Fibroblast of lung (primary cell): ENCODE measurements around the gene RASEF. TPM values are rescaled to one million over a fixed set of nuclear protein-coding genes. Genes with fewer than 3 reads are reported as not detected.

ENCODE experiments used
- DNase-seq, 2 donors: peaks; one replicate each; pipeline versions ENCODE4 v3.0.0 to v3.0.0-alpha.2; 2010; ENCODE audit warnings: low read depth in 2 of 2
- H2AFZ ChIP-seq: 2 replicates; pipeline ENCODE4 v1.5.1; 2012; ENCODE audit warnings: low read length, control low read depth, inconsistent platforms
- H3K27ac ChIP-seq: 2 replicates; pipeline ENCODE4 v1.5.1; 2011; ENCODE audit warnings: low read length, control low read depth; ENCODE audit not compliant: insufficient read depth
- H3K27me3 ChIP-seq: 2 replicates; pipeline ENCODE4 v1.5.1; 2011; ENCODE audit warnings: mild to moderate bottlenecking, low read length; ENCODE audit not compliant: control insufficient read depth, insufficient read depth
- H3K36me3 ChIP-seq: 2 replicates; pipeline ENCODE4 v1.5.1; 2011; ENCODE audit warnings: low read length; ENCODE audit not compliant: control insufficient read depth, insufficient read depth
- H3K4me1 ChIP-seq: 2 replicates; pipeline ENCODE4 v1.5.1; 2011; ENCODE audit warnings: low read length; ENCODE audit not compliant: control insufficient read depth, insufficient read depth; ENCODE audit errors: extremely low read depth
- H3K4me2 ChIP-seq: 2 replicates; pipeline ENCODE4 v1.5.1; 2011; ENCODE audit warnings: low read length, control low read depth; ENCODE audit not compliant: insufficient read depth; ENCODE audit errors: extremely low read depth
- H3K4me3 ChIP-seq, 4 experiments: fragments of 200-600 bp in 1 of 4; sonication (generic) in 1 of 4; replicated peaks in 1 of 4; 2 replicates each; pipeline ENCODE4 v1.5.1; 2011 to 2016; ENCODE audit warnings: low read length in 4 of 4, low read depth in 3 of 4, mild to moderate bottlenecking in 3 of 4, control low read depth in 2 of 4, inconsistent platforms in 1 of 4, mixed read lengths in 1 of 4; ENCODE audit not compliant: insufficient read depth in 1 of 4; ENCODE audit errors: control extremely low read depth in 1 of 4
- H3K79me2 ChIP-seq: 2 replicates; pipeline ENCODE4 v1.5.1; 2012; ENCODE audit warnings: mild to moderate bottlenecking, low read length, inconsistent platforms; ENCODE audit not compliant: control insufficient read depth, insufficient read depth
- H3K9ac ChIP-seq: 2 replicates; pipeline ENCODE4 v1.5.1; 2011; ENCODE audit warnings: mild to moderate bottlenecking, low read length, control low read depth; ENCODE audit not compliant: insufficient read depth
- H3K9me3 ChIP-seq: 2 replicates; pipeline ENCODE4 v1.5.1; 2012; ENCODE audit warnings: low read depth, low read length; ENCODE audit not compliant: control insufficient read depth, insufficient read depth
- H4K20me1 ChIP-seq: 2 replicates; pipeline ENCODE4 v1.5.1; 2011; ENCODE audit warnings: low read length; ENCODE audit not compliant: control insufficient read depth, insufficient read depth; ENCODE audit errors: extremely low read depth
- CTCF ChIP-seq, 2 donors: IDR thresholded peaks in 1 of 2; conservative IDR thresholded peaks in 1 of 2; 1 replicate in 1 of 2; 2 replicates in 1 of 2; pipeline ENCODE4 v1.5.1; 2011 to 2012; ENCODE audit warnings: low read length in 2 of 2, control low read depth in 1 of 2, inconsistent platforms in 1 of 2, low read depth in 1 of 2, mild to moderate bottlenecking in 1 of 2
- EZH2 ChIP-seq: IDR thresholded peaks from 2 replicates; pipeline ENCODE4 v1.5.1; 2012; ENCODE audit warnings: low read length, control low read depth, mild to moderate bottlenecking; ENCODE audit errors: missing control alignments
- polyA plus RNA-seq, 2 donors: library from polyadenylated mRNA; depleted of rRNA in 1 of 2; stranded (reverse) in 1 of 2; unstranded in 1 of 2; fragments of >200 nt; gene quantifications; 2 replicates each; pipeline ENCODE4 v1.2.1, GENCODE V29; 2011 to 2012; ENCODE audit warnings: missing spikeins in 1 of 2
- total RNA-seq: library from RNA; depleted of rRNA; stranded (reverse); fragments of >200 nt; gene quantifications from 2 replicates; pipeline ENCODE4 v1.2.1, GENCODE V29; 2014

Gene RASEF
- total and polyA plus RNA-seq, 2 donors (not counting 1 experiment from before 2014, with no cell fraction given) = 0.28 to 1.2 TPM

GRCh38 chr9:83005963-83006362 lies 57.0 kb downstream of the RASEF start:
- Histone ChIP-seq H3K36me3 (no peaks in the 10 kb centered on the region), H3K27ac (no peak overlapping the region), H3K4me2 (no peak overlapping the region), H4K20me1 (no peaks in the 10 kb centered on the region), H3K9ac (no peak overlapping the region), H3K79me2 (no peaks in the 10 kb centered on the region), H3K4me1 (no peaks in the 10 kb centered on the region), H3K27me3 (no peaks in the 10 kb centered on the region), H3K9me3 (no peaks in the 10 kb centered on the region), H2AFZ (no peak overlapping the region), H3K4me3 (no peak overlapping the region)
- TF ChIP-seq CTCF (conservative IDR thresholded peaks at IDR 0.05 in 1 of 2, IDR thresholded peaks at IDR 0.05 in 1 of 2; ENCODE audit: low read depth in 1 of 2, low read length in 2 of 2) (no peak), EZH2 (no peak)
- no peak for DNase-seq

- Histone ChIP-seq H3K27ac (no peak overlapping the region), H3K9me3 (no peaks in the 10 kb centered on the region), H3K27me3 (no peaks in the 10 kb centered on the region), H2AFZ (no peak overlapping the region), H3K9ac (no peak overlapping the region), H3K79me2 (no peaks in the 10 kb centered on the region), H4K20me1 (no peaks in the 10 kb centered on the region), H3K4me3 (no peak overlapping the region), H3K4me2 (no peak overlapping the region), H3K4me1 (no peaks in the 10 kb centered on the region), H3K36me3 (no peaks in the 10 kb centered on the region)
- no peak for DNase-seq
- TF ChIP-seq CTCF (conservative IDR thresholded peaks at IDR 0.05 in 1 of 2, IDR thresholded peaks at IDR 0.05 in 1 of 2; ENCODE audit: low read depth in 1 of 2, low read length in 2 of 2) (no peak), EZH2 (no peak)
Observed at GRCh38 chr9:83005361-83005760, 57.6 kb downstream of the RASEF start.

- H3K9ac ChIP-seq = no peak overlapping the region
- H3K4me3 ChIP-seq = no peak overlapping the region
- H3K4me1 ChIP-seq = no peaks in the 10 kb centered on the region
- H3K9me3 ChIP-seq = no peaks in the 10 kb centered on the region
- H3K27me3 ChIP-seq = no peaks in the 10 kb centered on the region
- no peak overlapping the region for H3K4me2 ChIP-seq
- H2AFZ ChIP-seq = no peak overlapping the region
- no peak overlapping the region for H3K27ac ChIP-seq
- no peaks in the 10 kb centered on the region for H3K36me3 ChIP-seq
- no peaks in the 10 kb centered on the region for H4K20me1 ChIP-seq
- no peak for DNase-seq
- no peaks in the 10 kb centered on the region for H3K79me2 ChIP-seq
- no peak for TF ChIP-seq EZH2
- TF ChIP-seq CTCF (conservative IDR thresholded peaks at IDR 0.05 in 1 of 2, IDR thresholded peaks at IDR 0.05 in 1 of 2; ENCODE audit: low read depth in 1 of 2, low read length in 2 of 2) = no peak
Observed at GRCh38 chr9:83002329-83002728, 60.6 kb downstream of the RASEF start.
